Cardiac fibroblast (primary cell): ENCODE results near the gene GPR143.

ENCODE experiments used
- DNase-seq, 2 donors: peaks; one replicate each; pipeline versions ENCODE4 v3.0.0 to v3.0.0-alpha.2; 2010; ENCODE audit warnings: low read depth in 2 of 2
- H3K4me3 ChIP-seq, 2 donors: replicated peaks in 1 of 2; 1 replicate in 1 of 2; 2 replicates in 1 of 2; pipeline ENCODE4 v1.5.1; 2011; ENCODE audit warnings: low read depth in 2 of 2, low read length in 2 of 2, mild to moderate bottlenecking in 2 of 2, moderate library complexity in 1 of 2
- TF ChIP-seq, protein P1 (sequence below): IDR thresholded peaks from one replicate; pipeline ENCODE4 v1.5.1; 2011; ENCODE audit warnings: low read depth, mild to moderate bottlenecking, low read length, inconsistent platforms

Gene GPR143

DNA sequence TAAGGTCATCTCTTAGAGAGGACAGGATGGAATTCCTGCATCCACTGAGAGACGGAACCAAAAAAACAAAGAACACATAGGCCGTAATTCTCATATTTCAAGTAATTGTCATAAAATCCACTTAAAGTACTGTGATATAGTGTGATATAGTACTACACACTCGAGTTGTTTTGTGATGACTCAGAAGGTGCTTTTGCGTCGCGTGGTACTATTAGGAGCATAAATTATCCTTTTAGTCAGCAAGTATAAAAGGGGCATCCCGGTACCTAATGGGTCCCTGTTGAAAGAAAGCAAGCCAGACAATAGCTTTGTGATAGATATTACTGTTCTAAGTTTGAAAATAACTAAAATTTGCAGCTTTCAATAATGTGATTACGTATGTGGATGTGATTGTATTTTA is 55.3 kb downstream of the GPR143 start:
- TF ChIP-seq, protein P1, sequence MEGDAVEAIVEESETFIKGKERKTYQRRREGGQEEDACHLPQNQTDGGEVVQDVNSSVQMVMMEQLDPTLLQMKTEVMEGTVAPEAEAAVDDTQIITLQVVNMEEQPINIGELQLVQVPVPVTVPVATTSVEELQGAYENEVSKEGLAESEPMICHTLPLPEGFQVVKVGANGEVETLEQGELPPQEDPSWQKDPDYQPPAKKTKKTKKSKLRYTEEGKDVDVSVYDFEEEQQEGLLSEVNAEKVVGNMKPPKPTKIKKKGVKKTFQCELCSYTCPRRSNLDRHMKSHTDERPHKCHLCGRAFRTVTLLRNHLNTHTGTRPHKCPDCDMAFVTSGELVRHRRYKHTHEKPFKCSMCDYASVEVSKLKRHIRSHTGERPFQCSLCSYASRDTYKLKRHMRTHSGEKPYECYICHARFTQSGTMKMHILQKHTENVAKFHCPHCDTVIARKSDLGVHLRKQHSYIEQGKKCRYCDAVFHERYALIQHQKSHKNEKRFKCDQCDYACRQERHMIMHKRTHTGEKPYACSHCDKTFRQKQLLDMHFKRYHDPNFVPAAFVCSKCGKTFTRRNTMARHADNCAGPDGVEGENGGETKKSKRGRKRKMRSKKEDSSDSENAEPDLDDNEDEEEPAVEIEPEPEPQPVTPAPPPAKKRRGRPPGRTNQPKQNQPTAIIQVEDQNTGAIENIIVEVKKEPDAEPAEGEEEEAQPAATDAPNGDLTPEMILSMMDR = no peak
- H3K4me3 ChIP-seq = no peak overlapping the region
- DNase-seq = no peak

DNA sequence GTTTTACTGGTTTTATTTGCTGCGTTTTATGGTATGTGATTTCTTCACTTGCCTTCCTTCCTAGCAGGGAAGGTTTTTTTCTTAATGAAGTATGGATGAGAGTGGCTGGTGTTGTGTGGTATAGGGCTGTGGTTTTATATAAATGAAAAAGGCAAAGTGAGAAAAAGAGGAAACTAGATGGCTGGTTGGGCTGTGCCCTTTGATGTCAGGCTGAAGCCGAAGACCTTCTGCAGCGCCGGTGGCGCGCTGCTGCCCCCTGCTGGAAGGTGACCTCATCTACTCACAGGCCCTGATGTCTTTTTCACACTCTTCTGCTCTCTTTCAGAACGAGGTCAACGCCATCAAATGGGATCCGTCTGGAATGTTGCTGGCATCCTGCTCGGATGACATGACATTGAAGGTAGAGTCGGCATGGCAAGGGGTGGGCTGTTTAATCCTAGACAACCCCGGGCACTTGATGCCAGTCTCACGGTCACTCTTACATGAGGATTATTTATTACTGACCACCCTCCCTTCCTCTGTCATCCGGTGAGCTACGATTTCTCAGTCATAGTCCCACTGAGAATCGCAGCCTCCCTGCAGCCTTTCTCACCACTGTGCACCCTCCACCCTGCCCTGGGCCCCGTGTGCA is 56.6 kb downstream of the GPR143 start:
- TF ChIP-seq, protein P1 = peak; percentile 75
- no peak overlapping the region for H3K4me3 ChIP-seq

DNA sequence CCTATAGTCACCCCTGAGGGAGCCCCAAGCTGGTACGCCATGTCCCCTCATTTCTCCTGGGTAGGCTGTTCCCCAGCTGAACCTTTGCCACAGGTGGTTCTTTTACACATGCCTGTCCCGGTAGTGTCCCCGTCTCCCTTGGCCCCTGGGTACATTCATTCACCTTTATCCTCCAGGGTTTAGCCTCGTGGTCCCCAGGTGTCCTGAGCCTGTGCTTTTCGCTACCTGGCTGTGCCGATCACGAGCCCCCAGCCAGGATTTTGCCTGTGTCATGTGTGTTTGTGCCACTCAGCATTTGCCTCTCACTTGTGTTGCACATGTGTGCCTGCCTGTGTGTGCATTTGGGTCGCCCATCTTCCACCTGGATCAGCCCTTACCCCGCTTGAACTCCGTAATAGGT is 57.6 kb downstream of the GPR143 start:
- no peak for DNase-seq
- TF ChIP-seq, protein P1 = no peak
- H3K4me3 ChIP-seq = no peak overlapping the region

More for the DNA sequence above, 56.6 kb downstream of the GPR143 start:
- DNase-seq = peak; percentile 70 to 71

DNA sequence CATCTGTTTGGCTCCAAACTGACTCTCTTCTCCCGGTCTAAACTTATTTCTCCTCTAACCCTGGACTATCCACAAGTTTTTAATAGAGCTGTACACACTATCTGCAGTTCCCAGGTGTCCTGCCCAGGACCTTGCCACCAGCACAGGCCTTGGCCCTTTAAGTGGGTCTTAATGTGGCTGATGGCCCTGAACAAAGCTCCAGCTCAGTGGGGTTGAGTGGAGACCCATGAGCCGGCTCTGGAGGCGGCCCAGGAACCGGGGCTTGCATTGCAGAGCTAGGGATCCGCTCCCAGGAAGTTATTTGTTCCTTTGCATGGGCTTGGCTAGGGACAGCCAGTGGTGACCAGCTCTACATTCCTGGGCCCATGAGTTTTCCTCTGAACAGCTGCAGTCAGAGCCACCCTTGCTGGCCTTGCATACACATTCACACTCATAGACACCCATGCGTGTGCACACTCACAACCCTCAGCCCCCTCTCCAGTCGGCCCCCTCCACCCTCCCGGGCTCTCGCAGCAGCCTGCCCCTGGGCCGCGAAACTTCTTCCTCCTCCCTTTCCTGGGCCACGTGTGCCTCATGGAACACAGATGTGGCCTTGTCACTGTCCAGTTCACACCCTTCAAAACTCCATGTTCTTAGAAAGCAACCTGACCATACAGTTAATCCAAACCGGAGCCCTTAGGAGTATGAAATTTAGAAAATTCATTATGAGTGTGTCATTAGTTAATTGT is 58.2 kb downstream of the GPR143 start:
- no peak overlapping the region for H3K4me3 ChIP-seq
- TF ChIP-seq, protein P1 = no peak
- no peak for DNase-seq

DNA sequence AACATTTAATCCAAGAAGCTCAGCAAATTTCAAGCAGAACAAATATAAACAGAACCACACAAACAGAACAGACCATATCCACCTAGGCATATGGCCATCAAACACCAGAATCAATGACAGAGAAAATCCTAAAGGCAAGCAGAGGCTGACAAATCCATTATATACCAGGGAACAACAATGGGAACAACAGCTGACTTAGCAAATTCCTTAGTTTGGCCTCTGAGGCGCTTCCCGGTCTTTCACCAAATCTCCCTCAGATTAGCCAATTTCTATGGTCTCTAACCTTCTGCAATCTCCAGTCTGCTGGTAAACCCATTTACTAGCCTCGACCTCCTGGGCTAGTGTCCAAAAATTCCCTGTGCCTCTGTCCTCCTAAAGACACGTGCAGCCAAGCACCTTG is 59.2 kb downstream of the GPR143 start:
- DNase-seq = no peak

DNA sequence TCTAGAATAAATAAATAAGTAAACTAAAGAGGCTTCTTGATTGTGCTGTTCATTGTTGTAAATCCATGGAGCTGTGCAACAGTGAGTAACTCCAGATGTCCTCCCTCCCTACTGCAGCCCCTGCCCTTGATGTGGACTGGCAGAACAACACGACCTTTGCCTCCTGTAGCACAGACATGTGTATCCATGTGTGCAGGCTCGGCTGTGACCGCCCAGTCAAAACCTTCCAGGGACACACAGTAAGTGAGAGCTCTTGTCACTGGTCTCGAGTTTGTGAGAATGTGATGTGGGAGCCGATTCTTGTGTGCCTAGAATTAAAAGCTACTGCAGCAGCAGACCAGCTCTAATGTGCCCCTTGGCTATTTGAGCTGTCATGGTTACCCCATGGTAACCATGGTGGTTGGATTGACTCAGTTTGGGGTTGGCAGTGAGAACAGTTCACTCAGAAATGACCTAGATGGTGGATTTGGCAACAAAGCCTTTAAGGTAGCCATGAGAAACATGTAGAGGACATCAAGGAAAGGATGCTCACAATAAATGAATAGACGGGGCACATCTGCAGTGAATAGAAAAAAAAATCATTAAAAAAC is 60.7 kb downstream of the GPR143 start:
- no peak for DNase-seq
- no peak overlapping the region for H3K4me3 ChIP-seq
- TF ChIP-seq, protein P1 = no peak

More for the DNA sequence above, 59.2 kb downstream of the GPR143 start:
- no peak overlapping the region for H3K4me3 ChIP-seq
- TF ChIP-seq, protein P1 = no peak
